Fibroblast of lung (primary cell): ENCODE data around the gene SPAG7. TPM values are rescaled to one million over a fixed set of nuclear protein-coding genes. Genes with fewer than 3 reads are reported as not detected.

Experiments
- DNase-seq, 2 donors: peaks; one replicate each; pipeline versions ENCODE4 v3.0.0 to v3.0.0-alpha.2; 2010; ENCODE audit warnings: low read depth in 2 of 2
- H2AFZ ChIP-seq: 2 replicates; pipeline ENCODE4 v1.5.1; 2012; ENCODE audit warnings: low read length, control low read depth, inconsistent platforms
- H3K27ac ChIP-seq: 2 replicates; pipeline ENCODE4 v1.5.1; 2011; ENCODE audit warnings: low read length, control low read depth; ENCODE audit not compliant: insufficient read depth
- H3K27me3 ChIP-seq: 2 replicates; pipeline ENCODE4 v1.5.1; 2011; ENCODE audit warnings: mild to moderate bottlenecking, low read length; ENCODE audit not compliant: control insufficient read depth, insufficient read depth
- H3K36me3 ChIP-seq: 2 replicates; pipeline ENCODE4 v1.5.1; 2011; ENCODE audit warnings: low read length; ENCODE audit not compliant: control insufficient read depth, insufficient read depth
- H3K4me1 ChIP-seq: 2 replicates; pipeline ENCODE4 v1.5.1; 2011; ENCODE audit warnings: low read length; ENCODE audit not compliant: control insufficient read depth, insufficient read depth; ENCODE audit errors: extremely low read depth
- H3K4me2 ChIP-seq: 2 replicates; pipeline ENCODE4 v1.5.1; 2011; ENCODE audit warnings: low read length, control low read depth; ENCODE audit not compliant: insufficient read depth; ENCODE audit errors: extremely low read depth
- H3K4me3 ChIP-seq, 4 experiments: fragments of 200-600 bp in 1 of 4; sonication (generic) in 1 of 4; replicated peaks in 1 of 4; 2 replicates each; pipeline ENCODE4 v1.5.1; 2011 to 2016; ENCODE audit warnings: low read length in 4 of 4, low read depth in 3 of 4, mild to moderate bottlenecking in 3 of 4, control low read depth in 2 of 4, inconsistent platforms in 1 of 4, mixed read lengths in 1 of 4; ENCODE audit not compliant: insufficient read depth in 1 of 4; ENCODE audit errors: control extremely low read depth in 1 of 4
- H3K79me2 ChIP-seq: 2 replicates; pipeline ENCODE4 v1.5.1; 2012; ENCODE audit warnings: mild to moderate bottlenecking, low read length, inconsistent platforms; ENCODE audit not compliant: control insufficient read depth, insufficient read depth
- H3K9ac ChIP-seq: 2 replicates; pipeline ENCODE4 v1.5.1; 2011; ENCODE audit warnings: mild to moderate bottlenecking, low read length, control low read depth; ENCODE audit not compliant: insufficient read depth
- H3K9me3 ChIP-seq: 2 replicates; pipeline ENCODE4 v1.5.1; 2012; ENCODE audit warnings: low read depth, low read length; ENCODE audit not compliant: control insufficient read depth, insufficient read depth
- H4K20me1 ChIP-seq: 2 replicates; pipeline ENCODE4 v1.5.1; 2011; ENCODE audit warnings: low read length; ENCODE audit not compliant: control insufficient read depth, insufficient read depth; ENCODE audit errors: extremely low read depth
- CTCF ChIP-seq, 2 donors: IDR thresholded peaks in 1 of 2; conservative IDR thresholded peaks in 1 of 2; 1 replicate in 1 of 2; 2 replicates in 1 of 2; pipeline ENCODE4 v1.5.1; 2011 to 2012; ENCODE audit warnings: low read length in 2 of 2, control low read depth in 1 of 2, inconsistent platforms in 1 of 2, low read depth in 1 of 2, mild to moderate bottlenecking in 1 of 2
- EZH2 ChIP-seq: IDR thresholded peaks from 2 replicates; pipeline ENCODE4 v1.5.1; 2012; ENCODE audit warnings: low read length, control low read depth, mild to moderate bottlenecking; ENCODE audit errors: missing control alignments
- polyA plus RNA-seq, 2 donors: library from polyadenylated mRNA; depleted of rRNA in 1 of 2; stranded (reverse) in 1 of 2; unstranded in 1 of 2; fragments of >200 nt; gene quantifications; 2 replicates each; pipeline ENCODE4 v1.2.1, GENCODE V29; 2011 to 2012; ENCODE audit warnings: missing spikeins in 1 of 2
- total RNA-seq: library from RNA; depleted of rRNA; stranded (reverse); fragments of >200 nt; gene quantifications from 2 replicates; pipeline ENCODE4 v1.2.1, GENCODE V29; 2014

The SPAG7 gene
- total and polyA plus RNA-seq, 2 donors (not counting 1 experiment from before 2014, with no cell fraction given), result 62.8 to 83.0 TPM

- H3K36me3 ChIP-seq, result peaks cover 3% of the 10 kb centered on the region
- no peak overlapping the region for H3K27ac ChIP-seq
- H2AFZ ChIP-seq, result no peak overlapping the region
- TF ChIP-seq CTCF (conservative IDR thresholded peaks at IDR 0.05 in 1 of 2, IDR thresholded peaks at IDR 0.05 in 1 of 2; ENCODE audit: low read depth in 1 of 2, low read length in 2 of 2), result no peak
- no peak for TF ChIP-seq EZH2
- no peaks in the 10 kb centered on the region for H3K27me3 ChIP-seq
- H3K4me1 ChIP-seq, result peaks cover 19% of the 10 kb centered on the region
- no peak for DNase-seq
- no peak overlapping the region for H3K4me2 ChIP-seq
- H4K20me1 ChIP-seq, result no peaks in the 10 kb centered on the region
- no peaks in the 10 kb centered on the region for H3K9me3 ChIP-seq
- H3K4me3 ChIP-seq, result no peak overlapping the region
- H3K9ac ChIP-seq, result no peak overlapping the region
- H3K79me2 ChIP-seq, result peaks cover 15% of the 10 kb centered on the region
Observed at GRCh38 chr17:4965311-4965986, 2.2 kb downstream of the SPAG7 start.

GRCh38 chr17:4960279-4960922 lies 7.2 kb downstream of the SPAG7 start:
- no peak for DNase-seq
- H3K4me1 ChIP-seq, result no peaks in the 10 kb centered on the region
- no peaks in the 10 kb centered on the region for H3K27me3 ChIP-seq
- H3K9ac ChIP-seq, result no peak overlapping the region
- H3K36me3 ChIP-seq, result peaks cover 7% of the 10 kb centered on the region
- no peak overlapping the region for H3K27ac ChIP-seq
- no peak overlapping the region for H2AFZ ChIP-seq
- no peak overlapping the region for H3K4me2 ChIP-seq
- TF ChIP-seq EZH2, result no peak
- no peak for TF ChIP-seq CTCF (conservative IDR thresholded peaks at IDR 0.05 in 1 of 2, IDR thresholded peaks at IDR 0.05 in 1 of 2; ENCODE audit: low read depth in 1 of 2, low read length in 2 of 2)
- no peaks in the 10 kb centered on the region for H3K9me3 ChIP-seq
- no peaks in the 10 kb centered on the region for H4K20me1 ChIP-seq
- H3K79me2 ChIP-seq, result peaks cover 3% of the 10 kb centered on the region
- H3K4me3 ChIP-seq, result no peak overlapping the region

GRCh38 chr17:4959261-4959965 lies 8.2 kb downstream of the SPAG7 start:
- H3K79me2 ChIP-seq, result no peaks in the 10 kb centered on the region
- H3K27ac ChIP-seq, result no peak overlapping the region
- no peaks in the 10 kb centered on the region for H4K20me1 ChIP-seq
- no peaks in the 10 kb centered on the region for H3K9me3 ChIP-seq
- no peak overlapping the region for H3K4me2 ChIP-seq
- DNase-seq, result no peak
- H3K4me3 ChIP-seq, result no peak overlapping the region
- H3K36me3 ChIP-seq, result peaks cover 8% of the 10 kb centered on the region
- H3K27me3 ChIP-seq, result no peaks in the 10 kb centered on the region
- H3K4me1 ChIP-seq, result no peaks in the 10 kb centered on the region
- no peak overlapping the region for H2AFZ ChIP-seq
- H3K9ac ChIP-seq, result no peak overlapping the region
- TF ChIP-seq EZH2, result no peak
- TF ChIP-seq CTCF (conservative IDR thresholded peaks at IDR 0.05 in 1 of 2, IDR thresholded peaks at IDR 0.05 in 1 of 2; ENCODE audit: low read depth in 1 of 2, low read length in 2 of 2), result no peak
